Pancreas (tissue), 10 donors: ENCODE measurements around the gene ITPKB. TPM values are rescaled to one million over a fixed set of nuclear protein-coding genes. Genes with fewer than 3 reads are reported as not detected.
A peak's percentile ranks its signal among the peaks of the same experiment; 100 is the strongest.

Experiments
- ATAC-seq, 4 donors: fragments of 200-7000 bp; cut with Tn5 transposase; one replicate each; pipeline versions ENCODE4 v1.8.0 to v1.9.1; 2020; ENCODE audit warnings: mild to moderate bottlenecking in 4 of 4, moderate library complexity in 4 of 4
- DNase-seq, 6 donors: peaks; one replicate each; pipeline ENCODE4 v3.0.0-alpha.2; 2020
- FAIRE-seq: peaks from 2 replicates; lab custom pipeline; 2012; peaks lifted over from hg19 to GRCh38; lab: Jason Lieb, UNC
- H3K27ac ChIP-seq, 4 donors: fragments of 200-600 bp; sonication (generic); 1 replicate in 3 of 4; 2 replicates in 1 of 4; pipeline versions ENCODE4 v1.5.0 to v1.8.0; 2020
- H3K27me3 ChIP-seq, 4 donors: fragments of 200-600 bp; one replicate each; pipeline ENCODE4 v1.8.0; 2021
- H3K36me3 ChIP-seq, 3 donors: fragments of 200-600 bp; sonication (generic) in 1 of 3; one replicate each; pipeline versions ENCODE4 v1.5.0 to v1.8.0; 2020 to 2021
- H3K4me1 ChIP-seq, 3 donors: fragments of 200-600 bp; one replicate each; pipeline ENCODE4 v1.8.0; 2021
- H3K4me3 ChIP-seq, 4 donors: fragments of 200-600 bp; sonication (generic) in 2 of 4; one replicate each; pipeline versions ENCODE4 v1.5.0 to v1.8.0; 2020 to 2021
- H3K9me3 ChIP-seq, 4 donors: fragments of 200-600 bp; one replicate each; pipeline ENCODE4 v1.8.0; 2021
- CTCF ChIP-seq, 4 donors: fragments of 200-600 bp; sonication (generic) in 3 of 4; IDR thresholded peaks; one replicate each; pipeline versions ENCODE4 v1.5.0 to v1.8.0; 2021; ENCODE audit warnings: antibody characterized with exemption in 4 of 4
- WGBS, 2 donors: extraction: QIAGEN DNeasy Blood & Tissue Kit; methylation state at CpG; one replicate each; pipeline ENCODE4 v1.1.7; 2013; 5-methylcytosine and 5-hydroxymethylcytosine counted together
- intact Hi-C, 3 donors: fragments of 100-400 bp; cut with DNase I; formaldehyde crosslinking; loops; one replicate each; pipeline versions ENCODE4 v1.11.1 to v1.14.2; 2022
- polyA plus RNA-seq, 2 donors: library from polyadenylated mRNA; stranded (reverse); fragments of 200-250 nt; gene quantifications; one replicate each; pipeline ENCODE4 v1.2.3, GENCODE V29; 2013
- total RNA-seq, 6 donors: library from RNA; stranded (reverse); fragmentation: NEBNext Ultra II Directional in 4 of 6; extraction: Animal tissue kit (Norgen Biotek cat#: 25700) in 4 of 6; gene quantifications; one replicate each; pipeline versions ENCODE4 v1.2.1 to v1.2.4, GENCODE V29; 2021 to 2023
- donor health status: healthy with polysubstance abuse.
- donor health status: DM: no; HTN: no; CAD: no; lungs with moderate emphysema.
- donor health status: DM: no; HTN: no; CAD: no.
- donor health status: control.
- donor health status: control.
- donor health status: Bipolar disorder and iron deficiency.
- donor health status: DM: yes; HTN: yes; CAD: no.
- donor health status: DM: no; HTN: no; CAD: no.
- donor health status: DM: no; HTN: no; CAD: no.
- donor health status: DM: yes; HTN: yes; CAD: no.

ITPKB gene
- total and polyA plus RNA-seq, 8 donors = 3.8 to 13.9 (median 5.5) TPM

- H3K4me3 ChIP-seq = no peak overlapping the region
- peak in 2 of 6 donors; percentile 14 to 37 for DNase-seq
- H3K36me3 ChIP-seq = peaks cover 0 to 4% (median 0%) of the 10 kb centered on the region in 3 donors
- no peak for ATAC-seq
- TF ChIP-seq CTCF (IDR thresholded peaks at IDR 0.05) = no peak
- intact Hi-C loops = loop anchor here in 1 of 3 donors (10.0 kb wide), 1 partner anchor 192 kb away; no protein-coding TSS in a partner anchor
- no peaks in the 10 kb centered on the region for H3K4me1 ChIP-seq
- H3K9me3 ChIP-seq = no peaks in the 10 kb centered on the region
- H3K27me3 ChIP-seq = no peaks in the 10 kb centered on the region
- H3K27ac ChIP-seq = no peak overlapping the region
- whole genome bisulfite sequencing, 2 donors = 90 to 92% methylated on average over 9 of the region's 9 CpGs
- no peak for FAIRE-seq
Measured at GRCh38 chr1:226632169-226632879, 106.8 kb downstream of the ITPKB start.

- intact Hi-C loops = loop anchor here in 1 of 3 donors (10.0 kb wide), 1 partner anchor 193 kb away; no protein-coding TSS in a partner anchor
- H3K4me1 ChIP-seq = no peaks in the 10 kb centered on the region
- WGBS, 2 donors = 76 to 85% methylated on average over 10 of the region's 10 CpGs
- DNase-seq (peak in 2 of 6 donors; percentile 6 to 19), FAIRE-seq (no peak), ATAC-seq (no peak)
- no peaks in the 10 kb centered on the region for H3K27me3 ChIP-seq
- no peaks in the 10 kb centered on the region for H3K36me3 ChIP-seq
- no peak overlapping the region for H3K27ac ChIP-seq
- no peak overlapping the region for H3K4me3 ChIP-seq
- H3K9me3 ChIP-seq = no peaks in the 10 kb centered on the region
- no peak for TF ChIP-seq CTCF (IDR thresholded peaks at IDR 0.05)
Measured at GRCh38 chr1:226631229-226632000, 107.7 kb downstream of the ITPKB start.

GRCh38 chr1:226630592-226630991 lies 108.5 kb downstream of the ITPKB start:
- ATAC-seq = no peak
- no peak for DNase-seq
- TF ChIP-seq CTCF (IDR thresholded peaks at IDR 0.05) = no peak
- H3K27ac ChIP-seq = no peak overlapping the region
- H3K9me3 ChIP-seq = no peaks in the 10 kb centered on the region
- no peak for FAIRE-seq
- no peaks in the 10 kb centered on the region for H3K27me3 ChIP-seq
- no peaks in the 10 kb centered on the region for H3K36me3 ChIP-seq
- no peak overlapping the region for H3K4me3 ChIP-seq
- 91 to 98% methylated on average over 3 of the region's 3 CpGs for WGBS, 2 donors
- no peaks in the 10 kb centered on the region for H3K4me1 ChIP-seq
- intact Hi-C loops = loop anchor here in 1 of 3 donors (10.0 kb wide), 1 partner anchor 194 kb away; no protein-coding TSS in a partner anchor

- Histone ChIP-seq H3K36me3 (no peaks in the 10 kb centered on the region), H3K27me3 (no peaks in the 10 kb centered on the region), H3K9me3 (no peaks in the 10 kb centered on the region), H3K27ac (no peak overlapping the region), H3K4me1 (no peaks in the 10 kb centered on the region), H3K4me3 (no peak overlapping the region)
- ATAC-seq (no peak), FAIRE-seq (no peak), DNase-seq (peak in 2 of 6 donors; percentile 7)
- WGBS, 2 donors = 89 to 94% methylated on average over 6 of the region's 6 CpGs
- intact Hi-C loops = loop anchor here in 1 of 3 donors (10.0 kb wide), 1 partner anchor 195 kb away; no protein-coding TSS in a partner anchor
- TF ChIP-seq CTCF (IDR thresholded peaks at IDR 0.05) = no peak
Measured at GRCh38 chr1:226629896-226630550, 109.1 kb downstream of the ITPKB start.
